Posterior vena cava (tissue), 2 donors: Measurements from ENCODE around the gene SLC35A1. TPM values are rescaled to one million over a fixed set of nuclear protein-coding genes. Genes with fewer than 3 reads are reported as not detected.

Source experiments
- total RNA-seq, 2 donors: library from RNA; stranded (reverse); fragmentation: NEBNext Ultra II Directional; extraction: Animal tissue kit (Norgen Biotek cat#: 25700); gene quantifications; one replicate each; pipeline ENCODE4 v1.2.1, GENCODE V29; 2021
- donor health status: DM: yes; HTN: yes; CAD: no.
- donor health status: DM: yes; HTN: yes; CAD: no.

SLC35A1 gene
- total RNA-seq, 2 donors from 2014 or later, result 19.4 to 25.9 TPM

Other genes starting within 250 kb of the SLC35A1 start
- 10 to 100 TPM in 1 of 2 donors, 1 to 10 TPM in 1; 9.9 to 12.0 TPM for gene SMIM8, start 150.4 kb upstream of the SLC35A1 start, total RNA-seq
- gene GJB7, start 143.7 kb upstream of the SLC35A1 start, total RNA-seq, result not detected
- 1 to 10 TPM; 2.7 to 3.5 TPM for gene C6orf163, start 128.2 kb upstream of the SLC35A1 start, total RNA-seq
- gene CFAP206, start 65.0 kb upstream of the SLC35A1 start, total RNA-seq, result under 1 TPM in 1 of 2 donors, not detected in 1; 0.48 TPM
- 10 to 100 TPM; 40.1 to 40.9 TPM for gene RARS2, start 117.0 kb downstream of the SLC35A1 start, total RNA-seq
- 10 to 100 TPM; 16.0 to 18.3 TPM for gene ORC3, start 117.2 kb downstream of the SLC35A1 start, total RNA-seq
- 10 to 100 TPM; 32.7 to 38.0 TPM for gene AKIRIN2, start 229.3 kb downstream of the SLC35A1 start, total RNA-seq